Calu3 (cell line): ENCODE data around the gene PEF1. TPM values are rescaled to one million over a fixed set of nuclear protein-coding genes. Genes with fewer than 3 reads are reported as not detected.

Experiments used
- BruUV-seq: library from RNA; stranded (reverse); fragments of 400-500 nt; replicated peaks from 2 replicates; lab custom pipeline; 2021; lab: Mats Ljungman, UMichigan
- CTCF ChIA-PET: fragments of 300-600 bp; sonication (Branson Sonifier 250); formaldehyde crosslinking; loops from one replicate; lab custom pipeline; 2022; ENCODE audit warnings: antibody characterized with exemption; lab: Charles Lee
- DNase-seq: peaks from one replicate; pipeline ENCODE4 v3.0.0; 2022
- H3K27ac Mint-ChIP-seq: one replicate; pipeline ENCODE4 v1.8.0; 2022; ENCODE audit warnings: mixed read lengths; ENCODE audit not compliant: unreplicated experiment
- H3K27me3 Mint-ChIP-seq: one replicate; pipeline ENCODE4 v1.8.0; 2022; ENCODE audit warnings: mixed read lengths; ENCODE audit not compliant: unreplicated experiment
- H3K36me3 Mint-ChIP-seq: one replicate; pipeline ENCODE4 v1.8.0; 2022; ENCODE audit warnings: mild to moderate bottlenecking, moderate library complexity, mixed read lengths; ENCODE audit not compliant: insufficient read depth, unreplicated experiment
- H3K4me1 Mint-ChIP-seq: one replicate; pipeline ENCODE4 v1.8.0; 2022; ENCODE audit warnings: mild to moderate bottlenecking, low read depth, mixed read lengths; ENCODE audit not compliant: unreplicated experiment
- H3K4me3 Mint-ChIP-seq: one replicate; pipeline ENCODE4 v1.8.0; 2022; ENCODE audit warnings: mild to moderate bottlenecking, low read depth, moderate library complexity, mixed read lengths; ENCODE audit not compliant: unreplicated experiment
- H3K9me3 Mint-ChIP-seq: one replicate; pipeline ENCODE4 v1.8.0; 2022; ENCODE audit warnings: low read depth, mixed read lengths; ENCODE audit not compliant: unreplicated experiment
- intact Hi-C: fragments of 100-400 bp; cut with micrococcal nuclease; formaldehyde crosslinking; loops from one replicate; pipeline ENCODE4 v1.10.0; 2022; ENCODE audit not compliant: unreplicated experiment
- total RNA-seq: library from RNA; stranded (reverse); gene quantifications from 2 replicates; pipeline ENCODE4 v1.2.3, GENCODE V29; 2022
- TF ChIP-seq, protein P1 (sequence below): fragments of 200-600 bp; IDR thresholded peaks from one replicate; pipeline ENCODE4 v1.8.0; 2022; ENCODE audit warnings: antibody characterized with exemption; ENCODE audit not compliant: unreplicated experiment

The PEF1 gene
- total RNA-seq, 1 experiment from 2014 or later, result 61.5 TPM

DNA sequence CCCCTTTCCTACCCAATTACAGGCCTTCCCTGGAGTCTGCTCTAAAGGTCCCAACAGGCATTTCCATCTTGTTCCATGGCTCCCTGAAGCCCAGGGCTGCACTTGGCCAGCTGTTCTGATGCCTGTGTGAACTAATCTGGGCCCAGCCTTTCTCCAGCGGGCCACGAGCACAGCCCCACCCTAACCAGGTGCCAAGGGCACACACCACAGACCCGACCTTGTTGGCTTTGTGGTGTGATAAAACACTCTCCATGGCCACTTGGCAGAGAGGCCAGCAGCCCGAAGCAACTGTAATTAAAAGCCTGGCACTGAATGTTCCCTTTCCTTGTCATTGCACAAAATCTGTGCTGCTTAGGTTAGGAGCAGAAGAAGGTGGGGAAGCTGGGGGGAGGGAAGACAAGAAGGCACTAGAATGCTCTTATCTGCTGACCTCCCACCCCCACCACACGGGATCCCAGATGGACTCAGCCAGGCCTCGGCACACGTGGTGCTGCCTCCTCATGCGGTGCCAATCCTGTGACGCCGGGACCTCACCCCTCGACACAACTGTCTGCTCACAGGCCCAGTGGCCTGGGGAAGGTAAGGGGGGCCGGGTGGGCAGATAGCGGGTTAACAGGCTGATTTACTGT, 17.3 kb downstream of the PEF1 start:
- Mint-ChIP-seq H3K36me3 (peaks cover 27% of the 10 kb centered on the region), H3K27ac (no peak overlapping the region), H3K4me3 (no peak overlapping the region), H3K4me1 (no peaks in the 10 kb centered on the region), H3K9me3 (no peaks in the 10 kb centered on the region), H3K27me3 (no peaks in the 10 kb centered on the region)
- TF ChIP-seq, protein P1, sequence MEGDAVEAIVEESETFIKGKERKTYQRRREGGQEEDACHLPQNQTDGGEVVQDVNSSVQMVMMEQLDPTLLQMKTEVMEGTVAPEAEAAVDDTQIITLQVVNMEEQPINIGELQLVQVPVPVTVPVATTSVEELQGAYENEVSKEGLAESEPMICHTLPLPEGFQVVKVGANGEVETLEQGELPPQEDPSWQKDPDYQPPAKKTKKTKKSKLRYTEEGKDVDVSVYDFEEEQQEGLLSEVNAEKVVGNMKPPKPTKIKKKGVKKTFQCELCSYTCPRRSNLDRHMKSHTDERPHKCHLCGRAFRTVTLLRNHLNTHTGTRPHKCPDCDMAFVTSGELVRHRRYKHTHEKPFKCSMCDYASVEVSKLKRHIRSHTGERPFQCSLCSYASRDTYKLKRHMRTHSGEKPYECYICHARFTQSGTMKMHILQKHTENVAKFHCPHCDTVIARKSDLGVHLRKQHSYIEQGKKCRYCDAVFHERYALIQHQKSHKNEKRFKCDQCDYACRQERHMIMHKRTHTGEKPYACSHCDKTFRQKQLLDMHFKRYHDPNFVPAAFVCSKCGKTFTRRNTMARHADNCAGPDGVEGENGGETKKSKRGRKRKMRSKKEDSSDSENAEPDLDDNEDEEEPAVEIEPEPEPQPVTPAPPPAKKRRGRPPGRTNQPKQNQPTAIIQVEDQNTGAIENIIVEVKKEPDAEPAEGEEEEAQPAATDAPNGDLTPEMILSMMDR, result no peak
- CTCF ChIA-PET, result no interaction called here
- intact Hi-C loops, result no loop called here
- DNase-seq, result no peak
- BruUV-seq, result no TSS peak

DNA sequence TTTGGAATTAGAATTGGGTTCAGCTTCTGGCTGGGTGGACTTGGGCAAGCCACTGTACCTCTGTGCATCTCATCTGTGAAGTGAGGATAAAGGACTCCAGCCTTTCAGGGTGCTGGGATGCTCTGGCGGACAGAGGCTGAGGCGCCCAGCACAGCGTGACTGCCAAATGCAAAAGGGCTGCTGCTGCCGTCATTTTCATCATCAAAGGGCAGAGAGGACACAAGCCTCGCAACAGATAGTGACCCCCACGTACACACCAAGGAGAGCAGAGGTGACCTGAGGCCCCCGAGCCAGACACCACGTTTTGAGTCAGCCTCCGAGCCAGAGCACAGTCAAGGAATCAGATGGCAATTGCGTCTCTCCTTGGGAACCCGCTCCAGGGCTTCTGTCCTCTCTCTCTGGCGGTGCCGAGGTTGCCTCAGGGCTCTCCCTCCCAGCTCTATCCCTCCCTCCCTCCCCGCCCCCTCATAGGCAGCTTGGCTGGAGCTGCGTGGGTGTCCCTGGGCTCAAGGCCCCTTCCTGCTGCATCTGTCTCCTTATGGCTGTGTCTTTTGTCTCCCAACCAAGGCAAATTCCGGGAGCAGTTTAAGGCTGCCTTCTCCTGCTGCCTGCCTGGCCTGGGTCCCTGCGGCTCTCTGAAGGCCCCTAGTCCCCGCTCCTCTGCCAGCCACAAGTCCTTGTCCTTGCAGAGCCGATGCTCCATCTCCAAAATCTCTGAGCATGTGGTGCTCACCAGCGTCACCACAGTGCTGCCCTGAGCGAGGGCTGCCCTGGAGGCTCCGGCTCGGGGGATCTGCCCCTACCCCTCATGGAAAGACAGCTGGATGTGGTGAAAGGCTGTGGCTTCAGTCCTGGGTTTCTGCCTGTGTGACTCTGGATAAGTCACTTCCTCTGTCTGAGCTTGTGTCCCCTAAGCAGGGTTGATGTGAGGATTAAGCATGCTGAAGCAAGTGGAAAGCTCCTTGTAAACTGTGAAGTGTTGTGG, 18.2 kb downstream of the PEF1 start:
- Mint-ChIP-seq H3K27me3 (no peaks in the 10 kb centered on the region), H3K27ac (no peak overlapping the region), H3K9me3 (no peaks in the 10 kb centered on the region), H3K4me3 (no peak overlapping the region), H3K4me1 (no peaks in the 10 kb centered on the region), H3K36me3 (peaks cover 27% of the 10 kb centered on the region)
- CTCF ChIA-PET, result interaction anchor here (0.6 kb wide), 1 partner anchor 19 kb away, joined by 3 read pairs; no protein-coding TSS in a partner anchor
- TF ChIP-seq, protein P1, result no peak
- intact Hi-C loops, result no loop called here
- DNase-seq, result no peak
- BruUV-seq, result no TSS peak

DNA sequence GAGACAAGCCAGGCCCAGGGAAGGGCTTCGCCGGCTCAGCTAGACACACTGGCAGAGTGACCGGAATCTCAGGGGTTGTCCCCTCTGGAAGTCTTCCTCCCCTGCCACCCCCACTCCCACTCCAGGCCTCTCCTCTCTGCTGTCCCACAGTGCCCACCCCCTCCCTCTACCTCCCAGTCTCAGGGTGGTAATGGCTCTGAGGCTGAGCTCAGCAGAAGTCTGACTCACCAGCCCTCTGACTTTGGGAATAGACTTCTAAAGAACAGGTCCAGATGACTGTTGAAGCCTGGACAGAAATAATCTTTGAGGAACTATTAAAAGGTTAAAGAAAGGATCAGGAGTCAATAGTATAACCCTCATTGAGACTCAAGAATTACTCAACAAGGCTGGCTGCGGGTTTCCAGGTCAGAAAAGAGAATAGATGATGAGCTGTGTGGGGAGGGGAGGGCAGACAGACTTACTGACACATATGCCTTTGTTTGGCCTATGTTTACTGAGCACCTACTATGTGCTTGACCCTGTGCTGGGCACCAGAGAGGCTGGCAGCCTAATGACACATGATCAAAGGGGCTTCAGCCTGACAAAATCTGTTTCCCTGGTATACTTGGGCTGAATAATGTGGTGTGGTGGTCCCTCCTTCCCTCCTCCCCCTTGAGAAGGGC, 19.0 kb downstream of the PEF1 start:
- TF ChIP-seq, protein P1, result no peak
- H3K4me1 Mint-ChIP-seq, result no peaks in the 10 kb centered on the region
- BruUV-seq, result no TSS peak
- H3K4me3 Mint-ChIP-seq, result no peak overlapping the region
- H3K27ac Mint-ChIP-seq, result no peak overlapping the region
- peaks cover 27% of the 10 kb centered on the region for H3K36me3 Mint-ChIP-seq
- no peaks in the 10 kb centered on the region for H3K27me3 Mint-ChIP-seq
- intact Hi-C loops, result no loop called here
- DNase-seq, result no peak
- no peaks in the 10 kb centered on the region for H3K9me3 Mint-ChIP-seq
- CTCF ChIA-PET, result interaction anchor here (0.6 to 1.1 kb wide), 2 partner anchors 19 to 228 kb away, joined by 3 to 4 read pairs; no protein-coding TSS in a partner anchor
